HPDE6-E6E7 (cell line): ENCODE results near the gene SERPINH1.
"Not testable (repeated sequence)": the region's sequence is repeated elsewhere in the genome, so short reads cannot be mapped to it uniquely, and the experiment has no call there.

Experiments used
- DNase-seq: peaks from one replicate; pipeline ENCODE4 v3.0.0; 2011; ENCODE audit warnings: missing footprints; ENCODE audit errors: extremely low spot score

Gene SERPINH1

GRCh38 chr11:75574698-75575602 is 12.9 kb downstream of the SERPINH1 start:
- DNase-seq = no peak

GRCh38 chr11:75576017-75576416 is 14.0 kb downstream of the SERPINH1 start:
- DNase-seq = no peak

GRCh38 chr11:75576499-75576918 is 14.5 kb downstream of the SERPINH1 start:
- DNase-seq = peak; percentile 54

- no peak for DNase-seq
These were observed 15.2 kb downstream of the SERPINH1 start for GRCh38 chr11:75577207-75577606.

GRCh38 chr11:75578977-75579376 is 16.9 kb downstream of the SERPINH1 start:
- no peak for DNase-seq

GRCh38 chr11:75579841-75580240 is 17.8 kb downstream of the SERPINH1 start:
- DNase-seq = no peak

- no peak for DNase-seq
These were observed 20.4 kb downstream of the SERPINH1 start for GRCh38 chr11:75582506-75582894.

GRCh38 chr11:75582895-75583717 is 21.1 kb downstream of the SERPINH1 start:
- DNase-seq = no peak

GRCh38 chr11:75583718-75584658 is 21.9 kb downstream of the SERPINH1 start:
- no peak for DNase-seq

GRCh38 chr11:75584659-75585292 is 22.7 kb downstream of the SERPINH1 start:
- DNase-seq = not testable (repeated sequence)

- DNase-seq = no peak
These were observed 23.2 kb downstream of the SERPINH1 start for GRCh38 chr11:75585293-75585670.

- no peak for DNase-seq
These were observed 24.3 kb downstream of the SERPINH1 start for GRCh38 chr11:75586395-75586794.

- no peak for DNase-seq
These were observed 26.0 kb downstream of the SERPINH1 start for GRCh38 chr11:75588051-75588481.

GRCh38 chr11:75589051-75589450 is 27.0 kb downstream of the SERPINH1 start:
- no peak for DNase-seq

GRCh38 chr11:75589933-75590332 is 27.9 kb downstream of the SERPINH1 start:
- DNase-seq = no peak

GRCh38 chr11:75591371-75591770 is 29.3 kb downstream of the SERPINH1 start:
- no peak for DNase-seq

GRCh38 chr11:75591966-75592365 is 29.9 kb downstream of the SERPINH1 start:
- no peak for DNase-seq

- DNase-seq = no peak
These were observed 30.7 kb downstream of the SERPINH1 start for GRCh38 chr11:75592715-75593114.

- DNase-seq = no peak
These were observed 31.3 kb downstream of the SERPINH1 start for GRCh38 chr11:75593286-75593915.

- DNase-seq = no peak
These were observed 32.2 kb downstream of the SERPINH1 start for GRCh38 chr11:75594211-75594610.

- no peak for DNase-seq
These were observed 33.4 kb downstream of the SERPINH1 start for GRCh38 chr11:75595429-75595828.
